Astrocyte (in vitro differentiated cells and primary cell): Measurements from ENCODE around the gene MEI4. TPM values are rescaled to one million over a fixed set of nuclear protein-coding genes. Genes with fewer than 3 reads are reported as not detected.

Experiments
- DNase-seq: peaks from one replicate; pipeline ENCODE4 v3.0.0-alpha.2; 2010; ENCODE audit warnings: low read depth
- FAIRE-seq: peaks from 2 replicates; lab custom pipeline; 2011; peaks lifted over from hg19 to GRCh38; lab: Jason Lieb, UNC
- H2AFZ ChIP-seq: 2 replicates; pipeline ENCODE4 v1.6.0; 2012; ENCODE audit warnings: low read depth, low read length, inconsistent platforms
- H3K27ac ChIP-seq: 2 replicates; pipeline ENCODE4 v1.5.1; 2011; ENCODE audit warnings: low read depth, low read length, inconsistent platforms
- H3K27me3 ChIP-seq: 2 replicates; pipeline ENCODE4 v1.6.0; 2011; ENCODE audit warnings: low read length, inconsistent platforms; ENCODE audit not compliant: insufficient read depth
- H3K36me3 ChIP-seq: 2 replicates; pipeline ENCODE4 v1.5.1; 2011; ENCODE audit warnings: low read length, inconsistent platforms; ENCODE audit not compliant: insufficient read depth
- H3K4me1 ChIP-seq: 2 replicates; pipeline ENCODE4 v1.5.1; 2011; ENCODE audit warnings: low read length, inconsistent platforms; ENCODE audit not compliant: insufficient read depth
- H3K4me2 ChIP-seq: 2 replicates; pipeline ENCODE4 v1.6.0; 2012; ENCODE audit warnings: low read length, inconsistent platforms
- H3K4me3 ChIP-seq: 2 replicates; pipeline ENCODE4 v1.5.1; 2011; ENCODE audit warnings: low read depth, mild to moderate bottlenecking, low read length, inconsistent platforms; ENCODE audit not compliant: insufficient read depth
- H3K79me2 ChIP-seq: 2 replicates; pipeline ENCODE4 v1.6.0; 2012; ENCODE audit warnings: mild to moderate bottlenecking, low read length, inconsistent platforms; ENCODE audit not compliant: insufficient read depth
- H3K9ac ChIP-seq: 2 replicates; pipeline ENCODE4 v1.6.0; 2012; ENCODE audit warnings: mild to moderate bottlenecking, low read length, inconsistent platforms
- H3K9me3 ChIP-seq: 2 replicates; pipeline ENCODE4 v1.5.1; 2012; ENCODE audit warnings: low read depth, mild to moderate bottlenecking, low read length, inconsistent platforms; ENCODE audit not compliant: insufficient read depth
- H4K20me1 ChIP-seq: 2 replicates; pipeline ENCODE4 v1.6.0; 2012; ENCODE audit warnings: low read length, inconsistent platforms; ENCODE audit not compliant: insufficient read depth
- H3K27ac Mint-ChIP-seq: one replicate; pipeline ENCODE4 v1.8.0; 2021; ENCODE audit warnings: mild to moderate bottlenecking, mixed read lengths; ENCODE audit not compliant: unreplicated experiment
- H3K27me3 Mint-ChIP-seq: one replicate; pipeline ENCODE4 v1.8.0; 2021; ENCODE audit warnings: low read depth, mixed read lengths; ENCODE audit not compliant: unreplicated experiment
- H3K36me3 Mint-ChIP-seq: one replicate; pipeline ENCODE4 v1.8.0; 2021; ENCODE audit warnings: low read depth, mixed read lengths; ENCODE audit not compliant: unreplicated experiment
- H3K4me1 Mint-ChIP-seq: one replicate; pipeline ENCODE4 v1.8.0; 2021; ENCODE audit warnings: low read depth, mixed read lengths; ENCODE audit not compliant: unreplicated experiment
- H3K4me3 Mint-ChIP-seq: one replicate; pipeline ENCODE4 v1.8.0; 2021; ENCODE audit warnings: mild to moderate bottlenecking, moderate library complexity, mixed read lengths; ENCODE audit not compliant: unreplicated experiment
- H3K9me3 Mint-ChIP-seq: one replicate; pipeline ENCODE4 v1.8.0; 2021; ENCODE audit warnings: mild to moderate bottlenecking, mixed read lengths; ENCODE audit not compliant: unreplicated experiment
- EZH2 ChIP-seq: IDR thresholded peaks from 2 replicates; pipeline ENCODE4 v1.6.1; 2012; ENCODE audit warnings: mild to moderate bottlenecking, low read length, inconsistent platforms; ENCODE audit not compliant: insufficient read depth
- total RNA-seq: library from RNA; stranded (reverse); gene quantifications from 2 replicates; pipeline ENCODE4 v1.2.1, GENCODE V29; 2021
- TF ChIP-seq, protein P1 (sequence below): IDR thresholded peaks from 2 replicates; pipeline ENCODE4 v1.5.1; 2011; ENCODE audit warnings: low read depth, mild to moderate bottlenecking, inconsistent platforms, low read length, moderate library complexity; ENCODE audit not compliant: insufficient read depth

MEI4 gene
- total RNA-seq, 1 donor from 2014 or later: 0.54 TPM

DNA sequence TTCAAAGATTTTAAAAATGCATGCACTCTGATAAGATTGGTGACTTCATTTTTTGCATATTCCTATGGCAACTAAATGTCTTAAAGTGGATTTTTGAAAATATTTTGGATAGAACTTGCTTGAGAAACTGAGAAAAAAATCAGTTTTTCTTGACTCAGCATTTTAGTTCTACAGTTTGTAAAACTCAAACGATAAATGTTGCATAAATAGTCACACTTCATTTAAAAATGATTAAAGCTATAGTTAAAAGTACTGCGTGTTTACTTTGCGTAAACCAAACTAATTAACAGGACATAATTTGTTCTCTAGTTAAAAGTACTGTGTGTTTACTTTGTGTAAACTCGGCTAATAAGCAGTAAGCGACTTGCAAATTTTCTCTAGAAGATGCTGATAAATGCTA is 28.3 kb upstream of the MEI4 start:
- H3K36me3 ChIP-seq: no peaks in the 10 kb centered on the region
- no peaks in the 10 kb centered on the region for H3K79me2 ChIP-seq
- DNase-seq (no peak), FAIRE-seq (no peak)
- no peak overlapping the region for H3K9ac ChIP-seq
- Mint-ChIP-seq H3K27ac (no peak overlapping the region), H3K4me3 (no peak overlapping the region), H3K36me3 (no peaks in the 10 kb centered on the region), H3K27me3 (no peaks in the 10 kb centered on the region), H3K9me3 (peaks cover 2% of the 10 kb centered on the region), H3K4me1 (no peaks in the 10 kb centered on the region)
- no peaks in the 10 kb centered on the region for H3K4me1 ChIP-seq
- H2AFZ ChIP-seq: no peak overlapping the region
- H3K27me3 ChIP-seq: no peaks in the 10 kb centered on the region
- H3K27ac ChIP-seq: no peak overlapping the region
- no peak overlapping the region for H3K4me2 ChIP-seq
- TF ChIP-seq EZH2: no peak
- TF ChIP-seq, protein P1, sequence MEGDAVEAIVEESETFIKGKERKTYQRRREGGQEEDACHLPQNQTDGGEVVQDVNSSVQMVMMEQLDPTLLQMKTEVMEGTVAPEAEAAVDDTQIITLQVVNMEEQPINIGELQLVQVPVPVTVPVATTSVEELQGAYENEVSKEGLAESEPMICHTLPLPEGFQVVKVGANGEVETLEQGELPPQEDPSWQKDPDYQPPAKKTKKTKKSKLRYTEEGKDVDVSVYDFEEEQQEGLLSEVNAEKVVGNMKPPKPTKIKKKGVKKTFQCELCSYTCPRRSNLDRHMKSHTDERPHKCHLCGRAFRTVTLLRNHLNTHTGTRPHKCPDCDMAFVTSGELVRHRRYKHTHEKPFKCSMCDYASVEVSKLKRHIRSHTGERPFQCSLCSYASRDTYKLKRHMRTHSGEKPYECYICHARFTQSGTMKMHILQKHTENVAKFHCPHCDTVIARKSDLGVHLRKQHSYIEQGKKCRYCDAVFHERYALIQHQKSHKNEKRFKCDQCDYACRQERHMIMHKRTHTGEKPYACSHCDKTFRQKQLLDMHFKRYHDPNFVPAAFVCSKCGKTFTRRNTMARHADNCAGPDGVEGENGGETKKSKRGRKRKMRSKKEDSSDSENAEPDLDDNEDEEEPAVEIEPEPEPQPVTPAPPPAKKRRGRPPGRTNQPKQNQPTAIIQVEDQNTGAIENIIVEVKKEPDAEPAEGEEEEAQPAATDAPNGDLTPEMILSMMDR: no peak
- H4K20me1 ChIP-seq: no peaks in the 10 kb centered on the region
- no peak overlapping the region for H3K4me3 ChIP-seq
- no peaks in the 10 kb centered on the region for H3K9me3 ChIP-seq

DNA sequence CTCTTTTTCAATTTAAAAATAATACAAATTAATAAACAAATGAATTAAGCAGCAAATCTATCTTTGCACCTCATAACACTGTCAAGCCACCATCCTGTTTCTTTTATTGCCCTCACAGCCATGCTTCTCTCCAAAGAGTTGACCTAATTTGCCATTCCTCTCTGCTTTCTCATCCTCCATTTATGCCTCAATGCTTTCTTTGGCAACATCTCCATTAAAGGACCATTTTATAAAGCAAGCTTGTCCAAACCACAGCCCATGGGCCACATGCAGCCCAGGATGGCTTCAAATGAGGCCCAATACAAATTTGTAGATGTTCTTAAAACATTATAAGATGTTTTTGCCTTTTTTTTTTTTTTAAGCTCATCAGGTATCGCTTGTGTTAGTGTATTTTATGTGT is 26.4 kb upstream of the MEI4 start:
- Mint-ChIP-seq H3K27me3 (no peaks in the 10 kb centered on the region), H3K36me3 (no peaks in the 10 kb centered on the region), H3K4me1 (no peaks in the 10 kb centered on the region), H3K27ac (no peak overlapping the region), H3K4me3 (no peak overlapping the region), H3K9me3 (peaks cover 2% of the 10 kb centered on the region)
- H3K36me3 ChIP-seq: no peaks in the 10 kb centered on the region
- no peak overlapping the region for H3K27ac ChIP-seq
- no peaks in the 10 kb centered on the region for H3K27me3 ChIP-seq
- H3K4me2 ChIP-seq: no peak overlapping the region
- H3K79me2 ChIP-seq: no peaks in the 10 kb centered on the region
- no peaks in the 10 kb centered on the region for H3K9me3 ChIP-seq
- H3K4me3 ChIP-seq: no peak overlapping the region
- TF ChIP-seq, protein P1: no peak
- TF ChIP-seq EZH2: no peak
- H3K4me1 ChIP-seq: no peaks in the 10 kb centered on the region
- H2AFZ ChIP-seq: no peak overlapping the region
- no peak for FAIRE-seq
- no peaks in the 10 kb centered on the region for H4K20me1 ChIP-seq
- H3K9ac ChIP-seq: no peak overlapping the region
- peak; percentile 39 for DNase-seq

DNA sequence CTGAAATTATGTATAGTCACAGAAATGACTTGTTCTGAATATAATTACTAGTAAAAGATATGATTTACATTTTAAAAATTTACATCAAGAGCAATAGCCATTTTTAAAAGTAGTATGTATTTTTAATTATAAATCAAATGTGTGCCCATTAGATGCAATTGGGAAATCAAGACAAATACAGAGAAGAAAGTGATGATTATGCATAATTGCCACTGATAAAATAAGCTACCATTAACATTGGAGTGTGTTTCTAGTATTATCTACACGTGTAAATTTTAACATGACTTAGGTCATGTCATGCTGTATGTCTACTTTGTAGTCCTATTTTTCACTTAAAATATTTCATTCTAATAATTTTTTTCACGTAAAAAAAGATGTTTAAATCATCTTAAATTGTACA is 22.8 kb upstream of the MEI4 start:
- no peak overlapping the region for H3K9ac ChIP-seq
- no peak overlapping the region for H2AFZ ChIP-seq
- Mint-ChIP-seq H3K27me3 (no peaks in the 10 kb centered on the region), H3K4me1 (peaks cover 20% of the 10 kb centered on the region), H3K9me3 (peaks cover 2% of the 10 kb centered on the region), H3K4me3 (no peak overlapping the region), H3K36me3 (no peaks in the 10 kb centered on the region), H3K27ac (no peak overlapping the region)
- H3K27me3 ChIP-seq: no peaks in the 10 kb centered on the region
- peaks cover 9% of the 10 kb centered on the region for H3K4me1 ChIP-seq
- no peaks in the 10 kb centered on the region for H3K79me2 ChIP-seq
- DNase-seq: no peak
- FAIRE-seq: no peak
- H3K27ac ChIP-seq: no peak overlapping the region
- TF ChIP-seq, protein P1: no peak
- TF ChIP-seq EZH2: no peak
- H3K4me2 ChIP-seq: no peak overlapping the region
- no peaks in the 10 kb centered on the region for H4K20me1 ChIP-seq
- no peak overlapping the region for H3K4me3 ChIP-seq
- H3K36me3 ChIP-seq: no peaks in the 10 kb centered on the region
- no peaks in the 10 kb centered on the region for H3K9me3 ChIP-seq
